Stimulated activated CD4-positive, alpha-beta T cell treated with anti-CD3 and anti-CD28 coated beads, Interleukin-4, amount 100 ng/mL, for 48 hours (primary cell): ENCODE results near the gene CLDN5.

Source experiments
- DNase-seq, 2 donors: peaks; one replicate each; pipeline ENCODE4 v3.0.0-alpha.2; 2020; ENCODE audit warnings: low read depth in 2 of 2

Gene CLDN5

DNA sequence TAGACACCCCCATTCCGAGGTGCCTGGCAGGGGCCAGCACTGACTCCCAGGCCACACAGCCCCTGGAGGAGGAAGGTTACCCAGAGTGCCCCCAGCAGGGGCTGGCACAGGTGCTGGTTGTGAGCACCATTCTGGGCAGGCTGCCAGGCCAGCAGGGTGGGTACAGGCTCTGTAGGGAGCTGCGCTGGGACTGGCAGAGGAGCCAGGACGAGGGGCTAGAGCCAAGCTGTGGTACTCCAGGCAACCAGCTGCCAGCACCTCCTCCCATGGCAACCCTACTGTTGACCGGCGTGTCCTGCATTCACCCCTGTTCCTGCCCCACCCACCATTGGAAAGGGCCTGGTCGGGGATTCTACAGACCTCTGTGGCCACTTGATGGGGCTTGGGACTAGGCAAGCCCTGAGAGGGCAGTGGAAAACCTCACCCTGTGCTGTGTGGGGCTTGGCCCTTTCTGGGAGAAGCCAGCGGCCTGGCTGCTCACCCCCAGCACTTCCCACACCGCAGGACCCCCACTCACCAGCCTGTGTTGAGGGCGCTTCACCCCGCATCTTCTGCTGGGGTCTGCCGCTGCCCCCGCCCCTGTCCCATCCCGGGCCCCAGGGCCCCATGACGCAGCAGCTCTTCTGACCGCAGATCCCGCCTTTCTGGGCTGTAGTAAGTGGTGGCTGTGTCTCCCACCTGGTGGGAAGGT lies 1.9 kb downstream of the CLDN5 start:
- DNase-seq, result no peak

DNA sequence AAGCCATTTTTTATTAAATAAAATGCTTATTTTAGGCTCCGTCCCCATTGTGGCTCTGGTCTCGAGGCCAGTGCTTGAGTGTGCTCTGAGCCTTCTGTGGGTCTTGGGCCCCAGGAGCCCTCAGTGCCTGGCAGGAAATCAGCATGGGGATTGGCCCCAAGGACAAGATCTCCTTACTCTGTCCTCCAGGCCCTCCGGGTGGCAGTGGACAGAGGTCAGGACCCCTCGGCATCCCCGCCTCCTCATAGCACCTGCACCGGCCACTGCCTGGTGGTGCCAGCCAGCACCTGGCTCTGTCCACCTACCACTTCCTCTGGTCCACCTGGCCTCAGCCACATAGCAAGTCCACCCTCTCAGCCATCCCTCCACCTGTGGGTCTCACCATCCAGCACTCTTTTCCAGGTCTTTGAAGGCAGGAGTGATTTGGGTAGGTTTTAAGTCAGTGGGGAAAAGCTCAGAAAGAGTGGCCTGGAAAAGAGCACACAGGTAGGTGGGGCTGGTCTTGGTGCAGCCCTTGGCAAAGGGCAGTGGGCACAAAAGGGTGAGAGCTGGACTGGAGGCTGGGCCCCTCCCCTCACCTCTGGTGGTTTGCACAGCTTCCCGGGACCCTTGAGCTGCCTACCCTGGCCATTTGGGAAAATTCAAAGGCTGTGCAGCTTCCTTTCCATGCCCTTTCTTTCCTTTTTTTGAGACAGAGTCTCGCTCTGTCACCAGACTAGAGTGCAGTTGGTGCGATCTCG lies 3.5 kb downstream of the CLDN5 start:
- no peak for DNase-seq

DNA sequence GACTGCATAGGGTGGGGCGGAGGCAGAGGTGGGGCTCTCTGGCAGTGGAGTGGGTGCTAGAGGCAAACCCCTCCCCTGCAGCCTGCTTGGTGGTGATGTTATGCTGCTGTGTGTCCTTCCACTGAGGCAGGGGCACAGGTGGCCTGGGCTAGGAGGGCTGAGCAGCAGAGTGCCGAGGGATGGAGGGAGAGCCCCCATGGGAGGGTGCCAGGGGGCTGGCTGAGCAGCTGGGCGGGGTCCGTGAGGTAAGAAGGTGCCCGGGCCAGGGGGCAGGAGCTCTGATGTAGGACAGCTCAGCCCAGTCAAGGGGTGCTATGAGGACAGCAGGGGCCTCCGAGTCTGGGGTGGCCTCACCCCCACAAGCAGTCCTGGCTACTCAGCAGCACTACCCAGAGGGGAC lies 4.2 kb downstream of the CLDN5 start:
- no peak for DNase-seq

DNA sequence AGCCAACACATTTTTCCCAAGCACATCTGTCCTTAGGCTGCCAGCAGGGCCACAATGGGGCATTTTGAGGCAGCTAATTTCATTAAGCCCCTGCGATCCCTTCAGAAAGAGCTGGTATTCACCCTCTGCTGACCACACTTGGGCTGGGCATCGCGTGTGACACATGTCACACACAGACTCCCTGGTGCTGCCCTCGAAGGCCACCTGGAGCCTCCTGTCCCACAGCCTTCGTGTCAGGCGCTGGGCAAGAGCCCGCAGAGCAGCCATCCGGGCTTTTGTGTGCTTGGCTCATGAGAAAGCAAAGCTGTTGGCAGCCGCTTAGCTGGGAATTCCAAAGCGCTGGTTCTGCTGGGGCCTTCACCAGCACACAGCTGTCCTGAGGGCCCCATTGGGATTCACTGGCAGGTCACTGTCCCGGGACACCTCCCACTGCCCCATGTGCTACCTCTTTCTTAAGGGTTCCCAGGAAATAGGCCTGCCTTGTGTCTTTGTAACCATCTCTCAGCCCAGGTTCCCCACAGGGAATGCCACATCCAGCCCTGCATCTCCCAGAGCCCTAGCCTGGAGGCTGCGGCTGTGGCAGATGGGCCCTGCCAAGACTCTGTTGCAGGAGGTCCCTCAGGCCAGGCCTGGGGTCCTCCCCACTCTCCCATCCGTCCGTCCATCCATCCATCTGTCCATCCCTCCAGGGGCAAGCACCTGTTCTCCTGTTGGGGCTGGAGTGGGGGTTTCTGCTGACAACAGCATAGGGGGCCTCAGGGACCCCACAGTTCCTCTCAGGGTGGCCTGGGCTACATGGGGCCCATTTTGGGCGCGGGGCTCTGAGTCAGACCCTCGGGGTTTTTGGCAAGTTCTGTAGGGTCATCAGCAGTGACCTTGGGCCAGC lies 4.9 kb downstream of the CLDN5 start:
- no peak for DNase-seq

DNA sequence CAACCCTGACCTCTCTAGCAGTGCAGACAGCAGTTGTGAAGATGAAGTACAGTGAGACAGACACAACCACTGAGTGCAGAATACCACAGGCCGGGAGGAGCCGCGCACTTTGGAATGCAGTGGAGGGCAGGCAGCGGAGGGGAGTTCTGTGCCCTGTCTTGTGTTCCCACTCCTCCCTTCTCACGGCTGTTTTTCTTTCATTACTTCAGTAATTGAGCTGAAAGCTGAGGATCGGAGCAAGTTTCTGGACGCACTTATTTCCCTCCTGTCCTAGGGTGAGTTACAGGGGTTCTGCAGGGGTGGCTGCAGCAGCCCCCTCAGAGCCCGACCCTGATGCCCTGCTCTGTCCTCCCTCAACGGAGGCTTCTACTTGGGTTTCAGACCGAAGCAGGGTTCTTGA lies 5.6 kb downstream of the CLDN5 start:
- DNase-seq, result no peak

DNA sequence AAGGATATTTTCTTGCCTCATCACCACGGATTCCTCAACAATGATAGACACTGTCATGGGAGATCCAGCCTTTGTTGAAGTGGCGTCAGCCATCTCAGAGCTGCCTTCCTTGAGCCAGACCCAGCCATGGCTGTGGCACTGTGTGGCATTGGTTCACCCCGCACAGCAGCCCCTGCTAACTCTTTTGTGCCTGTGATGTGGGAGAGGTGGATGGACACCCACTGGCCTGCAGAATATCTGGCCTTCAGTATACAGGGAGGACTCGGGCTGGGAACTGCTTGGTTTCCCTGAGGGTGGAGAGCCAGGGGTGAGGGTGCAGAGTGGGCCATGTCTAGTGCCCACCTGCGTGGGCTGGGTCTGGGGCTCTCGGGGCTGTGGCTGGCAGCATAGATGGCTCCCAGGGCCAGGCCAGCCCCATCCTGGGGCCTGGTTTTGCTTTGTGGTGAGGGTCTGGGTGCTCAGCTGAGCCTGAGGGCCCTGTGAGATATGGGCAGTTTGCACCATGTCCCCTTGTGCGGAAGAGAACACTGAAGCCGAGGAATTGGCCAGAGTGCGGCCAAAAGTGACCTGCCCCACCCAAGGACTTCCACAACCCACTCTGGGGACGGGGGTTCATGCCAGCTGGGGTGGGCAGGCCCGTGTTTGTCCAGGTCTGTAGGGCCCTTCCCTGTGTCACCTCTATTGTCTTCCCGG lies 6.1 kb downstream of the CLDN5 start:
- DNase-seq, result no peak

DNA sequence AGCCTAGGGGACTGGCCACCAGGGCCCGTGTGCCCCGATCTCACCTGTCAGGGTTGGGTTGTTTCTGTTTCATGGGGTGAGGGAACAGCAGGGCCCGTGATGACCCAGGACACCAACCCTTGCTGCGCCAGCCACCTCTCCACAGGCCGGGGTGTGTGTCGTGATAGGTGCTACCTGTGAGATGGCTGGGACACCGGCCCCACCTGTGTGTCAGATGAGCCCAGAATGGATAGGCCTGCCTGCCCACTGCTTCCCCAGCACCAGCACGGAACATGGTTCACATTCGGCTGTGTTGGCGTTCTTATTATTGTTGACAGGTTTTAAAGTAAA lies 7.1 kb downstream of the CLDN5 start:
- no peak for DNase-seq

DNA sequence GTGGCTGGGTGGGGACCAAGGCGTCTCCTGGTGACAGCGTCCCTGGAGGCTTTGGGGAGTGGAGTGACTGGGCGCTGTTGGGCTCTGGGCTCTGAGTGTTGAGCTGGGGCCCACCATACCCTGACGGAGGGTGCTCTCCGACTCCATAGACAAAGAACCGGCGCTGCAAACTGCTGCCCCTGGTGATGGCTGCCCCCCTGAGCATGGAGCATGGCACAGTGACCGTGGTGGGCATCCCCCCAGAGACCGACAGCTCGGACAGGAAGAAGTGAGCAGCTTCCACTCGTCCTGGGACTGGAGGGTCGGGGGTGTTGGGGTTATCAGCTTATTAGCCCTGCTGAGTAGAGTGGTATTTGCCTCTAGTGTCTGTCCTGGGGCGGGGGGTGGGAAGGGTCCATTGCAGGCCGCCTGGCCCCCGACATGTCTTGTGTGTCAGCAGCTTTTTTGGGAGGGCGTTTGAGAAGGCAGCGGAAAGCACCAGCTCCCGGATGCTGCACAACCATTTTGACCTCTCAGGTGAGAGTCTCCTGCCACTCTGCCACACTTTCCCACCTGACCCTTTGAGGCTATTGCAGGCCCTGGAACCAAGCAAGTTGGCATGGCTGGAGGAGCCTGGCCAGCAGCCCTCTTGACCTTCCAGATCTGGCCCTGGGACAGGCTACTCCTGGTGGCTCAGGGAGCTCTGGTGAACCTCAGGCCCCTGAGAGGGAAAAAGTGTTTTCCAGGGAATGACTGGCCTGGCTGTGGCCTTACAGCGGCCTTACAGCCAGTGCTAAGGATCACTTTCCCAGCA lies 7.6 kb downstream of the CLDN5 start:
- DNase-seq, result no peak

DNA sequence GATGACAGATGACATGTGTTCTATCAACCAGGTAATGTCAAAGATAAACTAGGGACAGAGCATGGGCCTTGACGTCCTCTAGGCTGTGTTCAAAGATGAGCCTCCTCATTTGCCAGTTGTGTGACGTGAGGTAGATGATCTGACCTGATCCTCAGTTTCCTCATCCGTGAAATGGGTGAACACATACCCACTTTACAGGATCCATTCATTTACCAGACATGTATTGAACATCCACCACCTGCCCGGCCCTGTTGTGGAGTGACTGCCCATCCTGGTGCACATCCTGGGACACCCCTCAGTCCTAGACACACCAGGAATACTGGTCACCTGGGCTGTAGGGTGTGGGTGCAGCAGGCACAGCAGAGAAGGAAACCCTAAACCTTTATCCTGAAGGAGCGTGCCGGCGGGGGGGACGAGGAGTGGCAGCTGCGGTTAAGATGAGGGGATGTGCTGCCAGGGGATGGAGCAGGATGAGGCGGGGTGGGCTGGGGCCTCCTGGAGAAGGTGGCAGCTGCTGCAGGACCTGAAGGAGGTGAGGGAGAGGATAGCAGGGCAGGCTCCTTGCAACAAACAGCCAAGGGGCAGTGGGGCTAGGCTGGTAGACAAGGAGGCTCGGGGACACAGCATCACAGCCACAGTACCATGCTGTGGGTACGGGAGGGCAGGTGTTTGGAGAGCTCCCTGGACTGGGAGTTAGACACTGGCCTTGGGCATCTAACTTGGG lies 8.4 kb downstream of the CLDN5 start:
- no peak for DNase-seq

DNA sequence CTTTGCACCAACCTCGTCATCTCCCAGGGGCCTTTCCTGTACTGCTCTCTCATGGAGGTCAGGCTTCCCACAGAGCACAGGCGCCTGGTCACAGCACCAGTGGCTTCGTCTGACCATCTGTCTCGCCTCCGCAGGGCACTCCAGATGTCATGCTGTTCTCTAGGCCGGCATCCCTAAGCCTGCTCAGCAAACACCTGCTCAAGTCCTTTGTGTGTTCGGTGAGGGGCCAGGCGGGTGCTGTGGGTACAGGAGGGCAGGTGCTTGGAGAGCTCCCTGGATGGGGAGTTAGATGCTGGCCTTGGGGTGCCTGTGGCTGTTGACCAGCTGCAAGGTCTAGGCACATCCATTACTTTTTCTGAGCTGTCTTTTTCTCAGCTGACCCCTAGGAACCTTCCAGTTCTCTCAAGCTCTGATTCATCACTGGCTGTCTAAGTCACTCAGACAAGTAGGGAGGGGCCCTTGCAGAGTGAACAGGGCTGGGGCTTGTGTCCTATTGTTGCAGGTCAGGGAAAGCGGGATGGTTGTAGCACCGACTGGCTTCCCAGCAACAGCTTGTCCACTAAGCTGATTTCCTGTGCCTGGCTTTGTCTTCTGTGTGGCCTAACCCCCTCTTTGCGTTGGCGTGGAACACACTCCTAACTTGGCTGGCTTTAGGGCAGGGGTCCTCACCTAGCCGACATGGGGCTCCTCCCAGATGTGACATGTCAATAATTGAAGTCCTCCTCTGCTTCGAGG lies 9.2 kb downstream of the CLDN5 start:
- no peak for DNase-seq

DNA sequence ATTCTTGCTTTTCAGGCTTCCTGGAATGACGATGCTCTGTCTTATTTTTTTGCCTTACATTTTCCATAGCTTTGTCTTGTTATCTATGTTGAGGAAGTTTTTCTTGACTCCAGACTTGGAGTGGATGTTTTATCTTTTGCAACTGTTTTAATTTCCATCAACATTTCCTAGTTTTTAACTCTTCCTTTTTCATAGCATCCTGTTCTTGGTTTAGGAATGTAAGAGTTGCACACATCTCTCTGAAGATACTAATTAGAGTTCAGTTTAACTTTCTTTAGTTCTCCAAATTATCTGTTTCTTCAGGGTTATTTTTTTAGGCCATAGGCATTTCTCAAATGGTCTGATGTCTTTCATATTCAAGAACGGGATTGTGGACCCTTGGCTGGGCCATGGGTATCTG lies 10.4 kb downstream of the CLDN5 start:
- DNase-seq, result no peak

DNA sequence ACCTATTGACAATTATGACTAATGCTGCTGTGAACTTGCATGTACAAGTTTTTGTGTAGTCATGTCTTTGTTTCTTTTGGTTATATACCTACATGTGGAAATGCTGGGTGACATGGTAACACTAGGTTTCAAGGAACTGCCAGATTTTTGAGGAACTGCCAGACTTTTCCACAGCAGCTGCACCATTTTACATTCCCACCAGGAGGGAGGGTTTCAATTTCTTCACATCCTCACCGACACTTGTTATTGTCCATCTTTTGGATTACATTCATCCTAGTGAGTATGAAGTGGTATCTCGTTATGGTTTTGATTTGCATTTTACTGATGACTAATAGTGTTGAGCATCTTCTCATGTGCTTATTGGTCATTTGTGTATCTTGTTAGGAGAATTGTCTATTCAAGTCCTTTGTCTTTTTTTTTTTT lies 13.3 kb downstream of the CLDN5 start:
- no peak for DNase-seq

DNA sequence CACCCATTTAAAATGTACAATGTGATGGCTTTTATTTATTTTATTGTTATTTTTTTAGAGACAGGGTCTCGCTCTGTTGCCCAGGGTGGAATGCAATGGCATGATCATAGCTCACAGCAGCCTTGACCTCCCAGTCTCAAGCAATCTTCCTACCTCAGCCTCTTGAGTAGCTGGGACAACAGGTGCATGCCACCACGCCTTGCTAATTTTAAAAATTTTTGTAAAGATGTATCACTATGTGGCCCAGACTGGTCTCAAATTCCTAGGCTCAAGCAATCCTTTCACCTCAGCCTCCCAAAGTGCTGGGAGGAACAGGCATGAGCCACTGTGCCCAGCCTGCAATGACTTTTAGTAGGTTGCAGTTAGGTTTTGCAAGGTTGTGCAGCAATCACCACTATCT lies 14.3 kb downstream of the CLDN5 start:
- no peak for DNase-seq

DNA sequence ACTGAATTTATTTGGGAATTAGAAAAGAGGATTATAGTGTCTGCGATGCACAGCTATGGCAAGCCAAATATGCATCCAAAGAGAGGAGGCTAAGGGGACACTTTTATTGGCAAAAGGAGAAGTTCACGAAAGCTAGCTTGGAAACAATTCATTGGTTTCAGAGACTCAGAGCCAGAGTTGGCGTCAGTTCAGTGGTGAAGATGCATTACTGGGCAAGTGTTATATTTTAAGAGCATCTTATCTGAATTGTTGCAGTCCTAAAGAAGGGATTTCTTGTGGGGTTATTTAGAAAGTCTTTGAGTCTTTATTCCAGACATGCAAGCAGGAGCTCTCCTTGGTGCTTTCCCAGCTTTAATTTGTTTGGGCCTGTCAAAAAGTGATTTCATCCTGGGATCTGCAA lies 15.0 kb downstream of the CLDN5 start:
- no peak for DNase-seq

DNA sequence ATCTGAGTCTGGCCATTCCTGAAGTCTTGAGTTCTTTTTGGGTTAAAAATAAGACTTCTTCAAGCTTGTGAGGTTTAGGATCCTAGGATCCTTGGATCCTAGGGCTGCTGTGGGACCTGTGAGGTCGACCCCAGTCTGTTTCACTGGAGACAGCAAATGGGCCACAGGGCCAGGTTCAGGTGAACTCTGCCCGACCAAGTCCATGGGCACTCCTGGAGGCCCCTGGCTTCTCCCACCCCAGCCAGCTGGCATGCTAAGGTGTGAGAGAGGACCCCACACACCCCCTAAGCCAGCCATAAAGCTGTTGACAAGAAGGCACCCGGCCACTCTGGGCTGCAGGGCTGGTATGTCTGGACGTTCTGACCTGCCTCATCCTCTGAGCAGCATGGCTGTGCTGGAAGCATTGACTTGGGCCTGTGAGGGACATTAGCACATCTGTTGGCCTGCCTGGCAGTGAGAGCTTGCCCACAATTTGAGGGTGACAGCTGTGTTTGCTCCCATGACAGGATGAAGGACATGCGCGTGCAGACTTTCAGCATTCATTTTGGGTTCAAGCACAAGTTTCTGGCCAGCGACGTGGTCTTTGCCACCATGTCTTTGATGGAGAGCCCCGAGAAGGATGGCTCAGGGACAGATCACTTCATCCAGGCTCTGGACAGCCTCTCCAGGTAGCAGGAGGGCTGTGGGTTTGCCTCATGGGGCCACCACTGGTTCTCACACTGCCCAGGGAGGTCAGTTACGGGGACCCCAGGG lies 16.0 kb downstream of the CLDN5 start:
- DNase-seq, result no peak

DNA sequence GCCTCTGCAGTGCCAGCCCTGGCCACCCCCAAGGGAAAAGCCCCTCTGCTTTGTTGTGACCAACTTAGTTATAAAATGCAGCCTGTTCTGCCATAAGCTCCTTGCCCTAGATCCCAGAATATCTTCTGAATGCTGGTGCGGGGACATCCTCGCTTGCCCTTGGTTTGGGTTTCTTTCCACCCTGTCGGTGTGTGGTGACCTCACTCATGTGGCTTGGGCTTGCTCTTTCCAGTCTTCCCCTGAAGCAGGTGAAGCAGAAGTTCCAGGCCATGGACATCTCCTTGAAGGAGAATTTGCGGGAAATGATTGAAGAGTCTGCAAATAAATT lies 16.7 kb downstream of the CLDN5 start:
- no peak for DNase-seq

DNA sequence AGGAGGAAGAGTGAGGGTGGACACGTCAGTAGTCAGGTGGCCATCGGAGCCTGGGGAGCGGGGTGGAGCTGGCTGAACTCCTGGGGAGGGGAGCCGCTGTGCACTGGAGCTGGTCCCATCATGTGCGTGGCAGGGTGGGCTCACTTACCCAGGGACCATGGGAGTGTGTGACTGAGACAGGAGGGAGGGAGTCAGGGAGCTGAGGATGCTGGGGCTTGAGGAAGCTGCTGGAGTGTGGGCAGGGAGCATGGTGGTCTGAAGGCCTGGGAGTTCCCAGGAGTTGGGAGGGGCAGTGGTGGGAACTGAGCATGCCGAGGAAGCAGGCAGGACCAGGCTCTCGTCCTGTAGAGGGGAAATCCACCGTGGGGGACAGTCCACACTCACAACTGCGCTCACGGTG lies 18.0 kb downstream of the CLDN5 start:
- no peak for DNase-seq

DNA sequence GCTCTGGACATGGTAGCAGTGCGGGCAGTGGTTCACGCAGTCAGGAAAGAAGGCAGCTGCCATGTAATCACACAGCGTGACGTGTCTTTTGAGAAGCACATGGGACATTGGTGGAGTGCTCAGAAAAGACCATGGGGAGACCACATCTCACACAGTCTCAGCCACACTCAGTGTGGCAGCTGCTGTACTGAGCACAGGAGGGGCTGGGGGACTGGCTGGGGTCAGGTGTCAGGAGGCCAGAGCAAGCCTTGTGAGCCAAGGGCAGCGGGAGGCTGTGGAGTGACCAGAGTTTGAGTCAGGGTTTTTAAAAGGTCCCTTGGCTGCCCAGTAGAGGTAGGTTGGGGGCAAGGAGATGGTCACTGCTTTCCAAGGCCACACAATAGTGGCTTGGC lies 18.5 kb downstream of the CLDN5 start:
- DNase-seq, result no peak
